Measurements from ENCODE around the gene RAB7A. TPM values are rescaled to one million over a fixed set of nuclear protein-coding genes. Genes with fewer than 3 reads are reported as not detected.
"Not testable (repeated sequence)": the region's sequence is repeated elsewhere in the genome, so short reads cannot be mapped to it uniquely, and the experiment has no call there.

Gene RAB7A
- polyA plus RNA-seq, 1 donor from 2014 or later = 42.4 TPM

DNA sequence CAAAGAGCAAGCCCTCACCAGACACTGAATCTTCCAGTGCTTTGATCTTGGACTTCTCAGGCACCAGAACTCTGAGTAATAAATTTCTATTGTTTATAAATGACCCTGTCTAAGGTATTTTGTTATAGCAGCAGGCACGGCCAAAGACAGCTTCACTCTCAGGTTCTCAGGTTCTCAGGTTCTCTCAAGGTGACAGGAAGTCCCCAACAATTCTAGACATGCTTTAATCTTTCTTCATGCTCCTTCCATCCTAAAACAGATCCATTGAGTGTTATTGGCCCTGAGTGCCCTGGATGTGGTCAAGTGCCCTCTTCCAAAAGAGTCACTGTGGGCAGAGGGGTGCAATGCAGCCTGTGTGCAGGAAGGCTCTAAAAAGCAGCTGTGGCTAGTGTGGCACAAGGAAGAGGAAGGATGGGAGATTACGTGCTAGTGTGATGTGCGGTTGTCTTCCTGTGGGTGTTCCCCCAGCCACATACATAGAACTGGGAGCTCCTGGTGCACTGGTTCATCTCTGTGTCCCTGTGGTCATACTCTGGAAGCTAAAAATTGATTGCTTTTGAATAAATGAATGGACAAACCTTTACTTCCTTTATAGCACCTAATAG is 11.0 kb upstream of the RAB7A start:
- TF ChIP-seq TAF1 (IDR thresholded peaks at IDR 0.05; ENCODE audit: low read depth) (no peak), EZH2 (IDR thresholded peaks at IDR 0.05; ENCODE audit: borderline replicate concordance, insufficient read depth, low read length, poor library complexity, severe bottlenecking) (no peak), POLR2AphosphoS5 (IDR thresholded peaks at IDR 0.05) (no peak)
- TF ChIP-seq, protein P1, sequence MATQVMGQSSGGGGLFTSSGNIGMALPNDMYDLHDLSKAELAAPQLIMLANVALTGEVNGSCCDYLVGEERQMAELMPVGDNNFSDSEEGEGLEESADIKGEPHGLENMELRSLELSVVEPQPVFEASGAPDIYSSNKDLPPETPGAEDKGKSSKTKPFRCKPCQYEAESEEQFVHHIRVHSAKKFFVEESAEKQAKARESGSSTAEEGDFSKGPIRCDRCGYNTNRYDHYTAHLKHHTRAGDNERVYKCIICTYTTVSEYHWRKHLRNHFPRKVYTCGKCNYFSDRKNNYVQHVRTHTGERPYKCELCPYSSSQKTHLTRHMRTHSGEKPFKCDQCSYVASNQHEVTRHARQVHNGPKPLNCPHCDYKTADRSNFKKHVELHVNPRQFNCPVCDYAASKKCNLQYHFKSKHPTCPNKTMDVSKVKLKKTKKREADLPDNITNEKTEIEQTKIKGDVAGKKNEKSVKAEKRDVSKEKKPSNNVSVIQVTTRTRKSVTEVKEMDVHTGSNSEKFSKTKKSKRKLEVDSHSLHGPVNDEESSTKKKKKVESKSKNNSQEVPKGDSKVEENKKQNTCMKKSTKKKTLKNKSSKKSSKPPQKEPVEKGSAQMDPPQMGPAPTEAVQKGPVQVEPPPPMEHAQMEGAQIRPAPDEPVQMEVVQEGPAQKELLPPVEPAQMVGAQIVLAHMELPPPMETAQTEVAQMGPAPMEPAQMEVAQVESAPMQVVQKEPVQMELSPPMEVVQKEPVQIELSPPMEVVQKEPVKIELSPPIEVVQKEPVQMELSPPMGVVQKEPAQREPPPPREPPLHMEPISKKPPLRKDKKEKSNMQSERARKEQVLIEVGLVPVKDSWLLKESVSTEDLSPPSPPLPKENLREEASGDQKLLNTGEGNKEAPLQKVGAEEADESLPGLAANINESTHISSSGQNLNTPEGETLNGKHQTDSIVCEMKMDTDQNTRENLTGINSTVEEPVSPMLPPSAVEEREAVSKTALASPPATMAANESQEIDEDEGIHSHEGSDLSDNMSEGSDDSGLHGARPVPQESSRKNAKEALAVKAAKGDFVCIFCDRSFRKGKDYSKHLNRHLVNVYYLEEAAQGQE (IDR thresholded peaks at IDR 0.05; ENCODE audit: borderline replicate concordance) = no peak

DNA sequence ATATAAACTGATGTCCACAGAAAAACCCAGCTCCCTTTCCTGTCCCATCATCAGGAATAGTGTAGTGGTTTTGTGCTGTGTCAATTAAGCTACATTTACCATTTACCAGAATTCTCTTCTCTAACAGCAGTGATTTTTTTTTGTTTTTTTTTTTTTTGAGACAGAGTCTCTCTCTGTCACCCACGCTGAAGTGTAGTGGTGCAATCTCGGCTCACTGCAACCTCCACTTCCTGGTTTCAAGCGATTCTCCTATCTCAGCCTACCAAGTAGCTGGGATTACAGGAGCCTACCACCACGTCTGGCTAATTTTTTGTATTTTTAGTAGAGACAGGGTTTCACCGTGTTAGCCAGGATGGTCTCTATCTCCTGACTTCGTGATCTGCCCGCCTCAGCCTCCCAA is 7.1 kb upstream of the RAB7A start:
- not testable (repeated sequence) for H3K4me3 ChIP-seq (ENCODE audit: low read length); H4K20me1 ChIP-seq (ENCODE audit: insufficient read depth); H3K9me2 ChIP-seq (ENCODE audit: insufficient read depth, low read length); H3K27me3 ChIP-seq (ENCODE audit: insufficient read depth, low read depth, low read length); H3K9ac ChIP-seq (ENCODE audit: low read length); H3F3A ChIP-seq (ENCODE audit: insufficient read depth, low read length, poor library complexity, severe bottlenecking); H2AFZ ChIP-seq (ENCODE audit: low read depth, low read length); H3K79me2 ChIP-seq (replicated peaks; ENCODE audit: insufficient read depth, low read length); H3K4me2 ChIP-seq (ENCODE audit: low read length); H3K9me3 ChIP-seq (ENCODE audit: low read length); H3K27ac ChIP-seq (ENCODE audit: low read length); H3K36me3 ChIP-seq (ENCODE audit: insufficient read depth, low read length)

More for the DNA sequence above, 11.0 kb upstream of the RAB7A start:
- no peak overlapping the region for H2AFZ ChIP-seq (ENCODE audit: low read depth, low read length)
- no peak overlapping the region for H3K9ac ChIP-seq (ENCODE audit: low read length)
- H3F3A ChIP-seq (ENCODE audit: insufficient read depth, low read length, poor library complexity, severe bottlenecking) = no peaks in the 10 kb centered on the region
- H3K4me2 ChIP-seq (ENCODE audit: low read length) = no peak overlapping the region
- no peak overlapping the region for H3K27ac ChIP-seq (ENCODE audit: low read length)
- H3K36me3 ChIP-seq (ENCODE audit: insufficient read depth, low read length) = no peaks in the 10 kb centered on the region
- no peaks in the 10 kb centered on the region for H3K9me2 ChIP-seq (ENCODE audit: insufficient read depth, low read length)
- H3K27me3 ChIP-seq (ENCODE audit: insufficient read depth, low read depth, low read length) = no peaks in the 10 kb centered on the region
- H3K4me3 ChIP-seq (ENCODE audit: low read length) = no peak overlapping the region
- no peaks in the 10 kb centered on the region for H3K79me2 ChIP-seq (replicated peaks; ENCODE audit: insufficient read depth, low read length)
- no peaks in the 10 kb centered on the region for H3K9me3 ChIP-seq (ENCODE audit: low read length)
- no peaks in the 10 kb centered on the region for H4K20me1 ChIP-seq (ENCODE audit: insufficient read depth)

DNA sequence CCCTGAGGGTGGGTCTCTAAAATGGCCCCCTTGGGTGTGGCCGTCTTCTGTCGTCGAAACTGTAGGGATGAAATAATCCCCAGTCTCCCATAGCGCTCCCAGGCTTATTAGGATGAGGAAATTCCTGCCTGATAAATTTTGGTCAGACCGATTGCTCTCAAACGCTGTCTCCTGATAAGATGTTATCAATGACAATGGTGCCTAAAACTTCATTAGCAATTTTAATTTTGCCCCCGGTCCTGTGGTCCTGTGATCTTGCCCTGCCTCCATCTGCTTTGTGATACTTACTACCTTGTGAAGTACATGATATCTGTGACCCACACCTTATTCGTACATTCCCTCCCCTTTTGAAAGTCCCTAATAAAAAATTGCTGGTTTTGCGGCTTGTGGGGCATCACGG is 5.1 kb upstream of the RAB7A start:
- no peak overlapping the region for H3K27ac ChIP-seq (ENCODE audit: low read length)
- TF ChIP-seq SMC3 (conservative IDR thresholded peaks at IDR 0.05; ENCODE audit: poor library complexity) (no peak), EZH2 (IDR thresholded peaks at IDR 0.05; ENCODE audit: borderline replicate concordance, insufficient read depth, low read length, poor library complexity, severe bottlenecking) (no peak), POLR2AphosphoS5 (IDR thresholded peaks at IDR 0.05) (no peak), TAF1 (IDR thresholded peaks at IDR 0.05; ENCODE audit: low read depth) (no peak), EP300 (conservative IDR thresholded peaks at IDR 0.05; ENCODE audit: poor library complexity, severe bottlenecking) (no peak), RAD21 (conservative IDR thresholded peaks at IDR 0.05) (no peak), MXI1 (conservative IDR thresholded peaks at IDR 0.05; ENCODE audit: poor library complexity, severe bottlenecking) (no peak)
- TF ChIP-seq, protein P1 (IDR thresholded peaks at IDR 0.05; ENCODE audit: borderline replicate concordance) = no peak
- TF ChIP-seq, protein P2, sequence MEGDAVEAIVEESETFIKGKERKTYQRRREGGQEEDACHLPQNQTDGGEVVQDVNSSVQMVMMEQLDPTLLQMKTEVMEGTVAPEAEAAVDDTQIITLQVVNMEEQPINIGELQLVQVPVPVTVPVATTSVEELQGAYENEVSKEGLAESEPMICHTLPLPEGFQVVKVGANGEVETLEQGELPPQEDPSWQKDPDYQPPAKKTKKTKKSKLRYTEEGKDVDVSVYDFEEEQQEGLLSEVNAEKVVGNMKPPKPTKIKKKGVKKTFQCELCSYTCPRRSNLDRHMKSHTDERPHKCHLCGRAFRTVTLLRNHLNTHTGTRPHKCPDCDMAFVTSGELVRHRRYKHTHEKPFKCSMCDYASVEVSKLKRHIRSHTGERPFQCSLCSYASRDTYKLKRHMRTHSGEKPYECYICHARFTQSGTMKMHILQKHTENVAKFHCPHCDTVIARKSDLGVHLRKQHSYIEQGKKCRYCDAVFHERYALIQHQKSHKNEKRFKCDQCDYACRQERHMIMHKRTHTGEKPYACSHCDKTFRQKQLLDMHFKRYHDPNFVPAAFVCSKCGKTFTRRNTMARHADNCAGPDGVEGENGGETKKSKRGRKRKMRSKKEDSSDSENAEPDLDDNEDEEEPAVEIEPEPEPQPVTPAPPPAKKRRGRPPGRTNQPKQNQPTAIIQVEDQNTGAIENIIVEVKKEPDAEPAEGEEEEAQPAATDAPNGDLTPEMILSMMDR (IDR thresholded peaks at IDR 0.05; ENCODE audit: poor library complexity, severe bottlenecking) = no peak
- H3K9me2 ChIP-seq (ENCODE audit: insufficient read depth, low read length) = no peaks in the 10 kb centered on the region
- no peak overlapping the region for H3K4me2 ChIP-seq (ENCODE audit: low read length)
- H3K27me3 ChIP-seq (ENCODE audit: insufficient read depth, low read depth, low read length) = no peaks in the 10 kb centered on the region
- no peaks in the 10 kb centered on the region for H3F3A ChIP-seq (ENCODE audit: insufficient read depth, low read length, poor library complexity, severe bottlenecking)
- H3K4me3 ChIP-seq (ENCODE audit: low read length) = no peak overlapping the region
- H2AFZ ChIP-seq (ENCODE audit: low read depth, low read length) = no peak overlapping the region
- no peaks in the 10 kb centered on the region for H4K20me1 ChIP-seq (ENCODE audit: insufficient read depth)
- H3K9ac ChIP-seq (ENCODE audit: low read length) = no peak overlapping the region
- H3K9me3 ChIP-seq (ENCODE audit: low read length) = no peaks in the 10 kb centered on the region
- no peaks in the 10 kb centered on the region for H3K36me3 ChIP-seq (ENCODE audit: insufficient read depth, low read length)
- no peaks in the 10 kb centered on the region for H3K79me2 ChIP-seq (replicated peaks; ENCODE audit: insufficient read depth, low read length)

Data from neural cell (in vitro differentiated cells).